ENCODE data around the gene PIRT.

PIRT gene

GRCh38 chr17:10785295-10785694 lies 52.6 kb downstream of the PIRT start:
- DNase-seq: no peak

GRCh38 chr17:10779609-10780008 lies 58.3 kb downstream of the PIRT start:
- DNase-seq: no peak

- DNase-seq: no peak
Measured at GRCh38 chr17:10777890-10778289, 60.0 kb downstream of the PIRT start.

GRCh38 chr17:10777131-10777807 lies 60.6 kb downstream of the PIRT start:
- no peak for DNase-seq

GRCh38 chr17:10776381-10776780 lies 61.5 kb downstream of the PIRT start:
- DNase-seq: no peak

GRCh38 chr17:10775740-10776356 lies 62.0 kb downstream of the PIRT start:
- DNase-seq: no peak

- no peak for DNase-seq
Measured at GRCh38 chr17:10775058-10775457, 62.8 kb downstream of the PIRT start.

GRCh38 chr17:10773391-10773790 lies 64.5 kb downstream of the PIRT start:
- no peak for DNase-seq
